Nephron progenitor cell (in vitro differentiated cells): ENCODE measurements around the gene INTS14.

Experiments used
- DNase-seq: peaks from one replicate; pipeline ENCODE4 v3.0.0; 2021
- H3K27ac Mint-ChIP-seq: 2 replicates; pipeline ENCODE4 v1.8.0; 2021; ENCODE audit warnings: mild to moderate bottlenecking, moderate library complexity, mixed read lengths
- H3K27me3 Mint-ChIP-seq: 2 replicates; pipeline ENCODE4 v1.8.0; 2021; ENCODE audit warnings: mild to moderate bottlenecking, low read depth, mixed read lengths; ENCODE audit not compliant: poor library complexity
- H3K36me3 Mint-ChIP-seq: 2 replicates; pipeline ENCODE4 v1.8.0; 2021; ENCODE audit warnings: low read depth, mixed read lengths
- H3K4me1 Mint-ChIP-seq: 2 replicates; pipeline ENCODE4 v1.8.0; 2021; ENCODE audit warnings: mixed read lengths
- H3K4me3 Mint-ChIP-seq: 2 replicates; pipeline ENCODE4 v1.8.0; 2021; ENCODE audit warnings: mild to moderate bottlenecking, moderate library complexity, mixed read lengths
- H3K9me3 Mint-ChIP-seq: 2 replicates; pipeline ENCODE4 v1.8.0; 2021; ENCODE audit warnings: mild to moderate bottlenecking, moderate library complexity, mixed read lengths
- TF ChIP-seq, protein P1 (sequence below): fragments of 200-600 bp; sonication (generic); IDR thresholded peaks from 2 replicates; pipeline ENCODE4 v1.5.0; 2021; ENCODE audit warnings: antibody characterized with exemption

INTS14 gene

GRCh38 chr15:65547841-65548240, 63.1 kb downstream of the INTS14 start:
- TF ChIP-seq, protein P1, sequence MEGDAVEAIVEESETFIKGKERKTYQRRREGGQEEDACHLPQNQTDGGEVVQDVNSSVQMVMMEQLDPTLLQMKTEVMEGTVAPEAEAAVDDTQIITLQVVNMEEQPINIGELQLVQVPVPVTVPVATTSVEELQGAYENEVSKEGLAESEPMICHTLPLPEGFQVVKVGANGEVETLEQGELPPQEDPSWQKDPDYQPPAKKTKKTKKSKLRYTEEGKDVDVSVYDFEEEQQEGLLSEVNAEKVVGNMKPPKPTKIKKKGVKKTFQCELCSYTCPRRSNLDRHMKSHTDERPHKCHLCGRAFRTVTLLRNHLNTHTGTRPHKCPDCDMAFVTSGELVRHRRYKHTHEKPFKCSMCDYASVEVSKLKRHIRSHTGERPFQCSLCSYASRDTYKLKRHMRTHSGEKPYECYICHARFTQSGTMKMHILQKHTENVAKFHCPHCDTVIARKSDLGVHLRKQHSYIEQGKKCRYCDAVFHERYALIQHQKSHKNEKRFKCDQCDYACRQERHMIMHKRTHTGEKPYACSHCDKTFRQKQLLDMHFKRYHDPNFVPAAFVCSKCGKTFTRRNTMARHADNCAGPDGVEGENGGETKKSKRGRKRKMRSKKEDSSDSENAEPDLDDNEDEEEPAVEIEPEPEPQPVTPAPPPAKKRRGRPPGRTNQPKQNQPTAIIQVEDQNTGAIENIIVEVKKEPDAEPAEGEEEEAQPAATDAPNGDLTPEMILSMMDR, result no peak
- no peak overlapping the region for H3K27ac Mint-ChIP-seq
- no peak overlapping the region for H3K4me3 Mint-ChIP-seq
- no peak for DNase-seq
- peaks cover 19% of the 10 kb centered on the region for H3K4me1 Mint-ChIP-seq
- H3K27me3 Mint-ChIP-seq, result no peaks in the 10 kb centered on the region
- peaks cover 7% of the 10 kb centered on the region for H3K9me3 Mint-ChIP-seq
- peaks cover 56% of the 10 kb centered on the region for H3K36me3 Mint-ChIP-seq

DNA sequence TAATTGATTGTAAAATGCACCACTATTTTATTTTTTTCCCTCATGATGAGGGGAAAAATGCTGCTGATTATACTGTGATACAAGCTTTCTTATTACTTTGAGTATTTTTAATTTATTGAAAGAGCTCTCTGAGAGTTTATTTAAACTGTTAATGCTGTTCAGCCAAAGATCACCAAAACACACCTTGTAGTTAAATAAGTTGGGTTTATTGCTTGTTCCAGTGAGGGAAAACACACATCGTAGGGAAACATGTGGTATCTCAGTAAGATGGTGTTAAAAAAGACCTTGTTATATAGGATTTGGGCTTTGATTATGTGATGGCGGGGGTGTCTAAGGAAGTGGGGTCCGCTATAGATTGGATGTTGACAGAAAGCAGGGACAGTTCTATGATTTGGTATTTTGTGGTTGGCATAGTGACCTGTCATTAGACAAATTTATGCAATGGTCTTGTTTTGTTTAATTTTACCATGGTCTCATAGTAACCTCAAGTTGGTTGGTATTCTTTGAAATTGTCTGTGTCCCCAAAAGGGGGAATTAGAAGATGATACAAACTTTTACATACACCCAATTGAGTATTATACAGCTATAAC, 69.6 kb downstream of the INTS14 start:
- Mint-ChIP-seq H3K27me3 (peaks cover 2% of the 10 kb centered on the region), H3K4me3 (no peak overlapping the region), H3K36me3 (peaks cover 74% of the 10 kb centered on the region), H3K27ac (no peak overlapping the region), H3K9me3 (peaks cover 18% of the 10 kb centered on the region), H3K4me1 (peaks cover 10% of the 10 kb centered on the region)
- DNase-seq, result no peak
- TF ChIP-seq, protein P1, result no peak

GRCh38 chr15:65540314-65540713, 70.6 kb downstream of the INTS14 start:
- Mint-ChIP-seq H3K4me3 (no peak overlapping the region), H3K4me1 (peaks cover 10% of the 10 kb centered on the region), H3K36me3 (peaks cover 78% of the 10 kb centered on the region), H3K27ac (peak overlapping the region; percentile 15), H3K9me3 (peaks cover 14% of the 10 kb centered on the region), H3K27me3 (peaks cover 2% of the 10 kb centered on the region)
- TF ChIP-seq, protein P1, result no peak
- no peak for DNase-seq

GRCh38 chr15:65535192-65535591, 75.7 kb downstream of the INTS14 start:
- no peak overlapping the region for H3K4me3 Mint-ChIP-seq
- no peak for DNase-seq
- peaks cover 46% of the 10 kb centered on the region for H3K4me1 Mint-ChIP-seq
- TF ChIP-seq, protein P1, result no peak
- H3K27ac Mint-ChIP-seq, result no peak overlapping the region
- H3K27me3 Mint-ChIP-seq, result peaks cover 2% of the 10 kb centered on the region
- peaks cover 5% of the 10 kb centered on the region for H3K9me3 Mint-ChIP-seq
- H3K36me3 Mint-ChIP-seq, result peaks cover 51% of the 10 kb centered on the region

GRCh38 chr15:65533057-65533756, 77.7 kb downstream of the INTS14 start:
- peaks cover 2% of the 10 kb centered on the region for H3K27me3 Mint-ChIP-seq
- no peak for DNase-seq
- peaks cover 55% of the 10 kb centered on the region for H3K4me1 Mint-ChIP-seq
- peaks cover 40% of the 10 kb centered on the region for H3K36me3 Mint-ChIP-seq
- H3K4me3 Mint-ChIP-seq, result peak overlapping the region; percentile 67
- TF ChIP-seq, protein P1, result no peak
- H3K9me3 Mint-ChIP-seq, result peaks cover 4% of the 10 kb centered on the region
- peak overlapping the region; percentile 91 for H3K27ac Mint-ChIP-seq

DNA sequence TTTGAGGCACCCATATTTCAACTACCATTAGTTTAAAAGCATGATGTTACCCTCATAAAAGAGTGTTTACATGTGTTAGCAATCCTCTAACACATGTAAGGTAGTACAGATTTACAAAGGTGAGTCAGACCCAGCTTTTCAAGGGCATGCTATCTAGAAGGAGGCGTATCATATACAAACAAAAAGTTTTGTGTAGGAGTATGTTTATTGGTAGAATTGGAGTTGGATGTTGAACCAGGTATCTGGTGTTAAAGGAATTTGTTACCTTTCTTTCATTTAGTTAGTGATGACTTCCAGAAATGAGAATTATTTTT, 78.2 kb downstream of the INTS14 start:
- Mint-ChIP-seq H3K9me3 (no peaks in the 10 kb centered on the region), H3K27me3 (peaks cover 2% of the 10 kb centered on the region), H3K27ac (peak overlapping the region; percentile 91), H3K4me1 (peaks cover 52% of the 10 kb centered on the region), H3K4me3 (peak overlapping the region; percentile 67), H3K36me3 (peaks cover 35% of the 10 kb centered on the region)
- DNase-seq, result no peak
- TF ChIP-seq, protein P1, result no peak
